ENCODE measurements around the gene C10orf105. TPM values are rescaled to one million over a fixed set of nuclear protein-coding genes. Genes with fewer than 3 reads are reported as not detected.

The C10orf105 gene
- polyA plus RNA-seq, 1 donor (not counting 4 experiments of a cell fraction or from before 2014, with no cell fraction given) = not detected

- no peaks in the 10 kb centered on the region for H3K79me2 ChIP-seq (ENCODE audit: control insufficient read depth, insufficient read depth, low read length)
- no peak overlapping the region for H2AFZ ChIP-seq (ENCODE audit: control insufficient read depth, low read length)
- dilution Hi-C loops (cut with MboI; ENCODE audit: extremely low pct_ligation_motif_present, low sequenced_read_pairs) = no loop called here
- H3K9me3 ChIP-seq (ENCODE audit: control insufficient read depth, low read depth, low read length) = no peaks in the 10 kb centered on the region
- H4K20me1 ChIP-seq (ENCODE audit: control insufficient read depth, extremely low read depth, insufficient read depth, low read length) = no peaks in the 10 kb centered on the region
- no peak for TF ChIP-seq EZH2 (IDR thresholded peaks at IDR 0.05; ENCODE audit: low read length)
- TF ChIP-seq CTCF (optimal IDR thresholded peaks at IDR 0.05 in 1 of 3, IDR thresholded peaks at IDR 0.05 in 1 of 3, conservative IDR thresholded peaks at IDR 0.05 in 1 of 3; ENCODE audit: extremely low read depth in 1 of 3, insufficient read depth in 2 of 3, low read length in 3 of 3) = no peak
- peaks cover 5% of the 10 kb centered on the region for H3K27me3 ChIP-seq (ENCODE audit: control insufficient read depth, extremely low read depth, insufficient read depth, low read length)
- no peak overlapping the region for H3K4me3 ChIP-seq (ENCODE audit: control insufficient read depth in 2 of 3, extremely low read depth in 1 of 3, insufficient read depth in 2 of 3, low read depth in 1 of 3, low read length in 3 of 3)
- H3K9me1 ChIP-seq (ENCODE audit: control insufficient read depth, extremely low read depth, insufficient read depth, low read length) = no peaks in the 10 kb centered on the region
- DNase-seq (ENCODE audit: low read depth, low spot score) = no peak
- H3K4me1 ChIP-seq (ENCODE audit: control insufficient read depth, extremely low read depth, insufficient read depth, low read length) = peaks cover 26% of the 10 kb centered on the region
- H3K36me3 ChIP-seq (ENCODE audit: control insufficient read depth in 2 of 2, extremely low read depth in 1 of 2, insufficient read depth in 2 of 2, low read length in 2 of 2) = no peaks in the 10 kb centered on the region
- no peak for FAIRE-seq
- H3K4me2 ChIP-seq (ENCODE audit: control insufficient read depth, extremely low read depth, insufficient read depth, low read depth, low read length) = no peak overlapping the region
- H3K27ac ChIP-seq (ENCODE audit: control insufficient read depth, insufficient read depth, low read length) = no peak overlapping the region
- H3K9ac ChIP-seq (ENCODE audit: control insufficient read depth, extremely low read depth, insufficient read depth, low read length) = no peak overlapping the region
These were observed 17.6 kb upstream of the C10orf105 start for GRCh38 chr10:71737001-71737833.

- Histone ChIP-seq H3K9me1 (ENCODE audit: control insufficient read depth, extremely low read depth, insufficient read depth, low read length) (no peaks in the 10 kb centered on the region), H3K79me2 (ENCODE audit: control insufficient read depth, insufficient read depth, low read length) (no peaks in the 10 kb centered on the region), H3K36me3 (ENCODE audit: control insufficient read depth in 2 of 2, extremely low read depth in 1 of 2, insufficient read depth in 2 of 2, low read length in 2 of 2) (no peaks in the 10 kb centered on the region), H3K4me2 (ENCODE audit: control insufficient read depth, extremely low read depth, insufficient read depth, low read depth, low read length) (no peak overlapping the region), H2AFZ (ENCODE audit: control insufficient read depth, low read length) (no peak overlapping the region), H3K4me1 (ENCODE audit: control insufficient read depth, extremely low read depth, insufficient read depth, low read length) (peaks cover 23% of the 10 kb centered on the region), H3K4me3 (ENCODE audit: control insufficient read depth in 2 of 3, extremely low read depth in 1 of 3, insufficient read depth in 2 of 3, low read depth in 1 of 3, low read length in 3 of 3) (no peak overlapping the region), H4K20me1 (ENCODE audit: control insufficient read depth, extremely low read depth, insufficient read depth, low read length) (no peaks in the 10 kb centered on the region), H3K9ac (ENCODE audit: control insufficient read depth, extremely low read depth, insufficient read depth, low read length) (no peak overlapping the region), H3K27ac (ENCODE audit: control insufficient read depth, insufficient read depth, low read length) (no peak overlapping the region), H3K9me3 (ENCODE audit: control insufficient read depth, low read depth, low read length) (no peaks in the 10 kb centered on the region), H3K27me3 (ENCODE audit: control insufficient read depth, extremely low read depth, insufficient read depth, low read length) (peaks cover 8% of the 10 kb centered on the region)
- dilution Hi-C loops (cut with MboI; ENCODE audit: extremely low pct_ligation_motif_present, low sequenced_read_pairs) = no loop called here
- TF ChIP-seq CTCF (optimal IDR thresholded peaks at IDR 0.05 in 1 of 3, IDR thresholded peaks at IDR 0.05 in 1 of 3, conservative IDR thresholded peaks at IDR 0.05 in 1 of 3; ENCODE audit: extremely low read depth in 1 of 3, insufficient read depth in 2 of 3, low read length in 3 of 3) (no peak), EZH2 (IDR thresholded peaks at IDR 0.05; ENCODE audit: low read length) (no peak)
- no peak for FAIRE-seq
- DNase-seq (ENCODE audit: low read depth, low spot score) = no peak
These were observed 17.0 kb upstream of the C10orf105 start for GRCh38 chr10:71736570-71736952.

All from keratinocyte (primary cell).